Activated CD4-positive, alpha-beta T cell treated with anti-CD3 and anti-CD28 coated beads, Interleukin-2, amount 10 ng/mL, durations not matched to agents 24 days and 14 days (primary cell): ENCODE results near the gene CDKL5. TPM values are rescaled to one million over a fixed set of nuclear protein-coding genes. Genes with fewer than 3 reads are reported as not detected.

Experiments
- DNase-seq: peaks from one replicate; pipeline ENCODE4 v3.0.0; 2022
- H3K27ac Mint-ChIP-seq: one replicate; pipeline ENCODE4 v1.8.0; 2022; ENCODE audit warnings: mild to moderate bottlenecking, mixed read lengths
- H3K27me3 Mint-ChIP-seq: one replicate; pipeline ENCODE4 v1.8.0; 2022; ENCODE audit warnings: mixed read lengths
- H3K36me3 Mint-ChIP-seq: one replicate; pipeline ENCODE4 v1.8.0; 2022; ENCODE audit warnings: low read depth, mild to moderate bottlenecking, mixed read lengths
- H3K4me1 Mint-ChIP-seq: one replicate; pipeline ENCODE4 v1.8.0; 2021; ENCODE audit warnings: mixed read lengths
- H3K4me3 Mint-ChIP-seq: one replicate; pipeline ENCODE4 v1.8.0; 2022; ENCODE audit warnings: mild to moderate bottlenecking, moderate library complexity, mixed read lengths
- H3K9me3 Mint-ChIP-seq: one replicate; pipeline ENCODE4 v1.8.0; 2021; ENCODE audit warnings: mixed read lengths
- intact Hi-C: fragments of 100-400 bp; cut with micrococcal nuclease; formaldehyde crosslinking; loops from one replicate; pipeline ENCODE4 v1.15.1; 2023
- total RNA-seq: library from RNA; stranded (reverse); gene quantifications from 2 replicates; pipeline ENCODE4 v1.2.3, GENCODE V29; 2022

The CDKL5 gene
- total RNA-seq, 1 donor from 2014 or later: 0.23 TPM

- H3K27ac Mint-ChIP-seq: no peak overlapping the region
- no peaks in the 10 kb centered on the region for H3K9me3 Mint-ChIP-seq
- DNase-seq: no peak
- no peaks in the 10 kb centered on the region for H3K36me3 Mint-ChIP-seq
- intact Hi-C loops: no loop called here
- no peak overlapping the region for H3K4me3 Mint-ChIP-seq
- H3K27me3 Mint-ChIP-seq: no peaks in the 10 kb centered on the region
- H3K4me1 Mint-ChIP-seq: peaks cover 2% of the 10 kb centered on the region
Measured at GRCh38 chrX:18681996-18682395, 256.6 kb downstream of the CDKL5 start.

- Mint-ChIP-seq H3K9me3 (no peaks in the 10 kb centered on the region), H3K36me3 (no peaks in the 10 kb centered on the region), H3K27me3 (no peaks in the 10 kb centered on the region), H3K27ac (no peak overlapping the region), H3K4me1 (no peaks in the 10 kb centered on the region), H3K4me3 (no peak overlapping the region)
- no peak for DNase-seq
- intact Hi-C loops: no loop called here
Measured at GRCh38 chrX:18682979-18683387, 257.6 kb downstream of the CDKL5 start.

- no peak overlapping the region for H3K27ac Mint-ChIP-seq
- H3K4me3 Mint-ChIP-seq: no peak overlapping the region
- intact Hi-C loops: no loop called here
- no peaks in the 10 kb centered on the region for H3K9me3 Mint-ChIP-seq
- no peak for DNase-seq
- H3K27me3 Mint-ChIP-seq: no peaks in the 10 kb centered on the region
- H3K36me3 Mint-ChIP-seq: no peaks in the 10 kb centered on the region
- H3K4me1 Mint-ChIP-seq: no peaks in the 10 kb centered on the region
Measured at GRCh38 chrX:18687856-18688495, 262.6 kb downstream of the CDKL5 start.

GRCh38 chrX:18691431-18691830, 266.0 kb downstream of the CDKL5 start:
- DNase-seq: no peak
- H3K27me3 Mint-ChIP-seq: no peaks in the 10 kb centered on the region
- H3K4me1 Mint-ChIP-seq: no peaks in the 10 kb centered on the region
- H3K27ac Mint-ChIP-seq: no peak overlapping the region
- H3K9me3 Mint-ChIP-seq: no peaks in the 10 kb centered on the region
- intact Hi-C loops: no loop called here
- H3K4me3 Mint-ChIP-seq: no peak overlapping the region
- no peaks in the 10 kb centered on the region for H3K36me3 Mint-ChIP-seq

GRCh38 chrX:18692541-18692940, 267.1 kb downstream of the CDKL5 start:
- Mint-ChIP-seq H3K4me1 (no peaks in the 10 kb centered on the region), H3K27me3 (no peaks in the 10 kb centered on the region)

GRCh38 chrX:18696653-18697052, 271.2 kb downstream of the CDKL5 start:
- DNase-seq: no peak

More at GRCh38 chrX:18692541-18692940, 267.1 kb downstream of the CDKL5 start:
- DNase-seq: no peak
- H3K27ac Mint-ChIP-seq: no peak overlapping the region
- H3K4me3 Mint-ChIP-seq: no peak overlapping the region
- intact Hi-C loops: no loop called here
- H3K9me3 Mint-ChIP-seq: no peaks in the 10 kb centered on the region
- H3K36me3 Mint-ChIP-seq: no peaks in the 10 kb centered on the region

GRCh38 chrX:18698737-18699650, 273.6 kb downstream of the CDKL5 start:
- H3K9me3 Mint-ChIP-seq: no peaks in the 10 kb centered on the region

More at GRCh38 chrX:18696653-18697052, 271.2 kb downstream of the CDKL5 start:
- Mint-ChIP-seq H3K27ac (no peak overlapping the region), H3K4me1 (no peaks in the 10 kb centered on the region), H3K9me3 (no peaks in the 10 kb centered on the region), H3K27me3 (no peaks in the 10 kb centered on the region), H3K36me3 (no peaks in the 10 kb centered on the region), H3K4me3 (no peak overlapping the region)
- intact Hi-C loops: no loop called here

GRCh38 chrX:18701621-18702361, 276.4 kb downstream of the CDKL5 start:
- Mint-ChIP-seq H3K27me3 (no peaks in the 10 kb centered on the region), H3K27ac (no peak overlapping the region), H3K9me3 (no peaks in the 10 kb centered on the region), H3K4me3 (no peak overlapping the region), H3K4me1 (no peaks in the 10 kb centered on the region), H3K36me3 (no peaks in the 10 kb centered on the region)
- DNase-seq: no peak
- intact Hi-C loops: no loop called here

More at GRCh38 chrX:18698737-18699650, 273.6 kb downstream of the CDKL5 start:
- DNase-seq: no peak
- no peaks in the 10 kb centered on the region for H3K36me3 Mint-ChIP-seq
- H3K27ac Mint-ChIP-seq: no peak overlapping the region
- intact Hi-C loops: no loop called here
- no peak overlapping the region for H3K4me3 Mint-ChIP-seq
- H3K27me3 Mint-ChIP-seq: no peaks in the 10 kb centered on the region
- no peaks in the 10 kb centered on the region for H3K4me1 Mint-ChIP-seq

GRCh38 chrX:18702362-18703195, 277.2 kb downstream of the CDKL5 start:
- intact Hi-C loops: no loop called here
- Mint-ChIP-seq H3K9me3 (no peaks in the 10 kb centered on the region), H3K27ac (no peak overlapping the region), H3K4me3 (no peak overlapping the region), H3K4me1 (no peaks in the 10 kb centered on the region), H3K36me3 (no peaks in the 10 kb centered on the region), H3K27me3 (no peaks in the 10 kb centered on the region)
- no peak for DNase-seq

Other genes with a start within 250 kb of the CDKL5 start
- gene BEND2, start 204.7 kb upstream of the CDKL5 start, total RNA-seq: not detected in 2 replicates
- 2.9 and 3.3 TPM in 2 replicates for gene SCML2, start 70.9 kb upstream of the CDKL5 start, total RNA-seq
- gene RS1, start 246.5 kb downstream of the CDKL5 start, total RNA-seq: not detected in 2 replicates